ENCODE data around the gene ZNF791.

ZNF791 gene

GRCh38 chr19:12680034-12680433 lies 69.3 kb downstream of the ZNF791 start:
- Histone ChIP-seq H3K36me3 (replicated peaks) (peaks cover 47% of the 10 kb centered on the region), H3K27me3 (ENCODE audit: low read depth) (no peaks in the 10 kb centered on the region), H3K9me3 (no peaks in the 10 kb centered on the region), H3K4me3 (no peak overlapping the region), H3K4me1 (no peaks in the 10 kb centered on the region)
- DNase-seq (ENCODE audit: low spot score in 2 of 2), result no peak
- in situ Hi-C loops (cut with MboI; ENCODE audit: low sequenced_read_pairs), result no loop called here

GRCh38 chr19:12681074-12681987 lies 70.6 kb downstream of the ZNF791 start, which contains the start of gene DHPS:
DHPS (minus strand) TSS chr19:12681880; CDS start chr19:12681766, 114 bp downstream.
- no peaks in the 10 kb centered on the region for H3K27me3 ChIP-seq (ENCODE audit: low read depth)
- in situ Hi-C loops (cut with MboI; ENCODE audit: low sequenced_read_pairs), result no loop called here
- H3K36me3 ChIP-seq (replicated peaks), result peaks cover 34% of the 10 kb centered on the region
- H3K4me1 ChIP-seq, result no peaks in the 10 kb centered on the region
- peak; percentile 97 to 99 for DNase-seq (ENCODE audit: low spot score in 2 of 2)
- no peaks in the 10 kb centered on the region for H3K9me3 ChIP-seq
- peak within 1 kb of the TSS; percentile 89 for H3K4me3 ChIP-seq

All from HAP-1 (cell line).